PC-3 (cell line): ENCODE data around the gene PLSCR1. TPM values are rescaled to one million over a fixed set of nuclear protein-coding genes. Genes with fewer than 3 reads are reported as not detected.
"Not testable (repeated sequence)": the region's sequence is repeated elsewhere in the genome, so short reads cannot be mapped to it uniquely, and the experiment has no call there.

Experiments
- ATAC-seq: fragments of 200-7000 bp; cut with Tn5 transposase; 2 replicates; pipeline ENCODE4 v1.9.1; 2020; ENCODE audit warnings: mild to moderate bottlenecking, moderate library complexity
- BruUV-seq: library from RNA; stranded (reverse); fragments of 400-500 nt; replicated peaks from 2 replicates; lab custom pipeline; 2021; lab: Mats Ljungman, UMichigan
- CTCF ChIA-PET: fragments of 300-600 bp; sonication (Branson Sonifier 250); formaldehyde crosslinking; loops from one replicate; lab custom pipeline; 2022; ENCODE audit warnings: antibody characterized with exemption; lab: Charles Lee
- POLR2A ChIA-PET: fragments of 300-600 bp; sonication (Branson Sonifier 250); formaldehyde crosslinking; loops from one replicate; lab custom pipeline; 2022; ENCODE audit warnings: antibody characterized with exemption; ENCODE audit not compliant: unreplicated experiment; lab: Charles Lee
- DNase-seq: peaks from one replicate; pipeline ENCODE4 v3.0.0-alpha.2; 2015
- H2AFZ ChIP-seq: fragments of 300-600 bp; sonication (generic); 2 replicates; pipeline ENCODE4 v1.6.0; 2016; ENCODE audit warnings: antibody characterized with exemption, low read length
- H3F3A ChIP-seq: fragments of 300-600 bp; sonication (generic); one replicate; pipeline ENCODE4 v1.6.0; 2017; ENCODE audit warnings: antibody characterized with exemption, low read length, control low read depth, mild to moderate bottlenecking; ENCODE audit not compliant: unreplicated experiment
- H3K27ac ChIP-seq: fragments of 300-600 bp; sonication (generic); 2 replicates; pipeline ENCODE4 v1.5.1; 2016; ENCODE audit warnings: mild to moderate bottlenecking, low read length
- H3K27me3 ChIP-seq: fragments of 300-600 bp; sonication (generic); 2 replicates; pipeline ENCODE4 v1.6.1; 2016; ENCODE audit warnings: low read length, mixed read lengths
- H3K36me3 ChIP-seq: fragments of 300-600 bp; sonication (generic); 2 replicates; pipeline ENCODE4 v1.6.1; 2016; ENCODE audit warnings: low read depth, mixed run types, low read length, mixed read lengths
- H3K4me1 ChIP-seq: fragments of 300-600 bp; sonication (generic); 2 replicates; pipeline ENCODE4 v1.5.1; 2016; ENCODE audit warnings: low read length; ENCODE audit not compliant: insufficient read depth
- H3K4me2 ChIP-seq: fragments of 300-600 bp; sonication (generic); 2 replicates; pipeline ENCODE4 v1.6.0; 2016; ENCODE audit warnings: low read length
- H3K4me3 ChIP-seq: fragments of 300-600 bp; sonication (generic); 2 replicates; pipeline ENCODE4 v1.5.1; 2016; ENCODE audit warnings: mild to moderate bottlenecking, low read length, mixed read lengths
- H3K79me2 ChIP-seq: fragments of 300-600 bp; sonication (generic); 2 replicates; pipeline ENCODE4 v1.6.1; 2017; ENCODE audit warnings: low read length, mixed read lengths
- H3K9ac ChIP-seq: fragments of 300-600 bp; sonication (generic); 2 replicates; pipeline ENCODE4 v1.6.0; 2016; ENCODE audit warnings: mild to moderate bottlenecking, low read length
- H3K9me2 ChIP-seq: fragments of 300-600 bp; sonication (generic); replicated peaks from 2 replicates; pipeline ENCODE4 v1.6.1; 2016; ENCODE audit warnings: mixed run types, low read length, mixed read lengths
- H3K9me3 ChIP-seq: fragments of 300-600 bp; sonication (generic); 2 replicates; pipeline ENCODE4 v1.6.1; 2016; ENCODE audit warnings: low read length, mixed read lengths
- H4K20me1 ChIP-seq: fragments of 300-600 bp; sonication (generic); 2 replicates; pipeline ENCODE4 v1.6.1; 2016; ENCODE audit warnings: low read length, mixed read lengths
- EZH2 ChIP-seq: fragments of 300-600 bp; sonication (generic); IDR thresholded peaks from one replicate; pipeline ENCODE4 v1.6.1; 2017; ENCODE audit warnings: antibody characterized with exemption, mild to moderate bottlenecking, low read length; ENCODE audit not compliant: unreplicated experiment
- EZH2phosphoT487 ChIP-seq: fragments of 300-600 bp; sonication (generic); IDR thresholded peaks from 2 replicates; pipeline ENCODE4 v1.6.1; 2018; ENCODE audit warnings: mild to moderate bottlenecking, antibody characterized with exemption, low read length, borderline replicate concordance
- intact Hi-C: fragments of 100-400 bp; cut with micrococcal nuclease; formaldehyde crosslinking; loops from 2 replicates; pipeline ENCODE4 v1.9.0; 2023
- total RNA-seq: library from RNA; depleted of rRNA; stranded (reverse); fragments of >200 nt; gene quantifications from 2 replicates; pipeline ENCODE4 v1.2.3, GENCODE V29; 2014
- TF ChIP-seq, protein P1 (sequence below): fragments of 300-600 bp; sonication (generic); conservative IDR thresholded peaks from 2 replicates; pipeline ENCODE4 v1.5.1; 2017; ENCODE audit warnings: antibody characterized with exemption, low read depth, mild to moderate bottlenecking, low read length

Gene PLSCR1
- total RNA-seq, 1 experiment from 2014 or later: 48.8 TPM

DNA sequence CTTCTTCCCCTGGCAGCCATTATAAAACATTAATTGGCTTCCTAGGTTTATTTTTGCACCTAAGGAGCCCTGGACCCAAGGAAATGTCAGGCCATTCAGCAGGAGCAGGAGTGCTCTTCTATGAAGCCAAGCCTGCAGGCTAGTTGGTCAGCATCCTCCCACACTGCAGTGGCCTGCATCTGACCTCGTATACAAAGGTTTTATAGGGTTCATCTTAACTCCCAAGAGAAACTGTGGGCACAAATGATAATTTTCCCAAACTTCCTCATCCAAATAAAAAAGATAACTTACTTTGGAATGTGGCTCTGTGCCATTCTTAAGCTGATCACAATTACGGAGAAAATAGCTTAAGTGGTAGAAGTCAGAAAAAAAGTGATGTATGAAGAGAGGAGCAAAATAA, 19.4 kb downstream of the PLSCR1 start:
- intact Hi-C loops: loop anchor here (5.0 kb wide), 1 partner anchor 52 kb away; no protein-coding TSS in a partner anchor
- Histone ChIP-seq H2AFZ (no peak overlapping the region), H3K9me3 (no peaks in the 10 kb centered on the region), H4K20me1 (no peaks in the 10 kb centered on the region), H3K79me2 (no peaks in the 10 kb centered on the region), H3K4me3 (no peak overlapping the region), H3K4me1 (peaks cover 29% of the 10 kb centered on the region), H3K9ac (no peak overlapping the region), H3F3A (no peaks in the 10 kb centered on the region), H3K27ac (no peak overlapping the region), H3K27me3 (no peaks in the 10 kb centered on the region), H3K4me2 (no peak overlapping the region), H3K9me2 (no peaks in the 10 kb centered on the region), H3K36me3 (peaks cover 16% of the 10 kb centered on the region; the same call in 1 of the 2 replicates)
- peak; percentile 68 for ATAC-seq
- no peak for DNase-seq
- TF ChIP-seq EZH2 (no peak), EZH2phosphoT487 (no peak)
- TF ChIP-seq, protein P1, sequence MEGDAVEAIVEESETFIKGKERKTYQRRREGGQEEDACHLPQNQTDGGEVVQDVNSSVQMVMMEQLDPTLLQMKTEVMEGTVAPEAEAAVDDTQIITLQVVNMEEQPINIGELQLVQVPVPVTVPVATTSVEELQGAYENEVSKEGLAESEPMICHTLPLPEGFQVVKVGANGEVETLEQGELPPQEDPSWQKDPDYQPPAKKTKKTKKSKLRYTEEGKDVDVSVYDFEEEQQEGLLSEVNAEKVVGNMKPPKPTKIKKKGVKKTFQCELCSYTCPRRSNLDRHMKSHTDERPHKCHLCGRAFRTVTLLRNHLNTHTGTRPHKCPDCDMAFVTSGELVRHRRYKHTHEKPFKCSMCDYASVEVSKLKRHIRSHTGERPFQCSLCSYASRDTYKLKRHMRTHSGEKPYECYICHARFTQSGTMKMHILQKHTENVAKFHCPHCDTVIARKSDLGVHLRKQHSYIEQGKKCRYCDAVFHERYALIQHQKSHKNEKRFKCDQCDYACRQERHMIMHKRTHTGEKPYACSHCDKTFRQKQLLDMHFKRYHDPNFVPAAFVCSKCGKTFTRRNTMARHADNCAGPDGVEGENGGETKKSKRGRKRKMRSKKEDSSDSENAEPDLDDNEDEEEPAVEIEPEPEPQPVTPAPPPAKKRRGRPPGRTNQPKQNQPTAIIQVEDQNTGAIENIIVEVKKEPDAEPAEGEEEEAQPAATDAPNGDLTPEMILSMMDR: no peak
- ChIA-PET CTCF (interaction anchor here (1.0 kb wide), 1 partner anchor 336 kb away, joined by 3 read pairs; no protein-coding TSS in a partner anchor), POLR2A (no interaction called here)
- BruUV-seq: no TSS peak

DNA sequence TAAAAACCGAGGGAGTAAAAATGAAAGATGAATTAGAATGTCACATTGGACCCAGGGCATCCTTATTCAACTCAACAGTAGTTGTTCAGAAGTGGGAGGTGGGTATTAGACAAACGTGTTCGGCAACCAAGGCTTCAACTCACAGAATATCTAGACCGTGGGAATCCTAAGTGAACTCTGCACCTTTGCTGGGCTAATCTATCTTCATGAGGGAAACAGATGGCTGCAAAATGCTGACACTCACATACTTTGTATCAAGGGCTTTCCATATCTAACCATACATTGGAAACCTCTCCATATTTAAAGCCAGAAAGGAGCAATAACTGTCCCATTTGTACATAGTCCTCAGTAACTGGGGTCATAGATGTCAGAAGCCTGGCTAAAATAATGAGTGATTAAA, 20.9 kb downstream of the PLSCR1 start:
- H3K4me1 ChIP-seq: peaks cover 20% of the 10 kb centered on the region
- no TSS peak for BruUV-seq
- H4K20me1 ChIP-seq: no peaks in the 10 kb centered on the region
- H3K9me3 ChIP-seq: no peaks in the 10 kb centered on the region
- ChIA-PET POLR2A (interaction anchor here (0.6 kb wide), 1 partner anchor 9 kb away, joined by 3 read pairs; no protein-coding TSS in a partner anchor), CTCF (no interaction called here)
- TF ChIP-seq, protein P1: no peak
- TF ChIP-seq EZH2 (no peak), EZH2phosphoT487 (no peak)
- no peak overlapping the region for H3K27ac ChIP-seq
- DNase-seq: no peak
- H3K4me3 ChIP-seq: no peak overlapping the region
- intact Hi-C loops: no loop called here
- H3K9me2 ChIP-seq: no peaks in the 10 kb centered on the region
- no peaks in the 10 kb centered on the region for H3K79me2 ChIP-seq
- no peak for ATAC-seq
- peaks cover 16% of the 10 kb centered on the region; the same call in 1 of the 2 replicates for H3K36me3 ChIP-seq
- H2AFZ ChIP-seq: no peak overlapping the region
- H3K4me2 ChIP-seq: no peak overlapping the region
- H3F3A ChIP-seq: no peaks in the 10 kb centered on the region
- H3K9ac ChIP-seq: no peak overlapping the region
- H3K27me3 ChIP-seq: no peaks in the 10 kb centered on the region

DNA sequence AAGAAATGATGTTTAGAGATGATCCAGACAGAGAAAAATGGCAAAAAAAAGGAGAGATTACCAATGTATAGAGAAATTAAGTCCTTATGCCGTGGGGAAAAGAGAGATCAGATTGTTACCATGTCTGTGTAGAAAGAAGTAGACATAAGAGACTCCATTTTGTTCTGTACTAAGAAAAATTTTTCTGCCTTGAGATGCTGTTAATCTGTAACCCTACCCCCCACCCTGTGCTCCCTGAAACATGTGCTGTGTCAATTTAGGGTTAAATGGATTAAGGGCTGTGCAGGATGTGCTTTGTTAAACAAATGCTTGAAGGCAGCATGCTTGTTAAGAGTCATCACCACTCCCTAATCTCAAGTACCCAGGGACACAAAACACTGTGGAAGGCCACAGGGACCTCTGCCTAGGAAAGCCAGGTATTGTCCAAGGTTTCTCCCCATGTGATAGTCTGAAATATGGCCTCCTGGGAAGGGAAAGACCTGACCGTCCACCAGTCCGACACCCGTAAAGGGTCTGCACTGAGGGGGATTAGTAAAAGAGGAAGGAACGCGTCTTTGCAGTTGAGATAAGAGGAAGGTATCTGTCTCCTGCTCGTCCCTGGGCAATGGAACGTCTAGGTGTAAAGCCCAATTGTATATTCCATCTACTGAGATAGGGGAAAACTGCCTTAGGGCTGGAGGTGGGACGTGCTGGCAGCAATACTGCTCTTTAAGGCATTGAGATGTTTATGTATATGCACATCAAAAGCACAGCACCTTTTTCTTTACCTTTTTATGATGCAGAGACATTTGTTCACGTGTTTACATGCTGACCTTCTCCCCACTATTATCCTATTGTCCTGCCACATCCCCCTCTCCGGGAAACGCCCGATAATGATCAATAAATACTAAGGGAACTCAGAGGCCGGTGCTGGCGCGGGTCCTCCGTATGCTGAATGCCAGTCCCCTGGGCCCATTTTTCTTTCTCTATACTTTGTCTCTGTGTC, 21.9 kb downstream of the PLSCR1 start:
- BruUV-seq, H3K4me3 ChIP-seq, ATAC-seq, H3K79me2 ChIP-seq, POLR2A ChIA-PET, H3K27ac ChIP-seq, DNase-seq, H4K20me1 ChIP-seq, H3K4me2 ChIP-seq, H3F3A ChIP-seq, H3K4me1 ChIP-seq, H3K9me3 ChIP-seq, CTCF ChIA-PET, H3K9ac ChIP-seq, intact Hi-C loops, H3K9me2 ChIP-seq, H3K27me3 ChIP-seq, H2AFZ ChIP-seq: not testable (repeated sequence)
- peaks cover 16% of the 10 kb centered on the region; the same call in 1 of the 2 replicates for H3K36me3 ChIP-seq
